GM12875 (cell line): ENCODE results near the gene TPRG1.

Source experiments
- H3K4me3 ChIP-seq: one replicate; pipeline ENCODE4 v1.5.1; 2011; ENCODE audit warnings: low read depth, low read length, control low read depth
- TF ChIP-seq, protein P1 (sequence below): IDR thresholded peaks from 2 replicates; pipeline ENCODE4 v1.5.1; 2011; ENCODE audit warnings: low read depth, mild to moderate bottlenecking, control low read depth, inconsistent platforms, low read length, moderate library complexity, borderline replicate concordance; ENCODE audit not compliant: insufficient read depth

The TPRG1 gene, protein sequence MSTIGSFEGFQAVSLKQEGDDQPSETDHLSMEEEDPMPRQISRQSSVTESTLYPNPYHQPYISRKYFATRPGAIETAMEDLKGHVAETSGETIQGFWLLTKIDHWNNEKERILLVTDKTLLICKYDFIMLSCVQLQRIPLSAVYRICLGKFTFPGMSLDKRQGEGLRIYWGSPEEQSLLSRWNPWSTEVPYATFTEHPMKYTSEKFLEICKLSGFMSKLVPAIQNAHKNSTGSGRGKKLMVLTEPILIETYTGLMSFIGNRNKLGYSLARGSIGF

DNA sequence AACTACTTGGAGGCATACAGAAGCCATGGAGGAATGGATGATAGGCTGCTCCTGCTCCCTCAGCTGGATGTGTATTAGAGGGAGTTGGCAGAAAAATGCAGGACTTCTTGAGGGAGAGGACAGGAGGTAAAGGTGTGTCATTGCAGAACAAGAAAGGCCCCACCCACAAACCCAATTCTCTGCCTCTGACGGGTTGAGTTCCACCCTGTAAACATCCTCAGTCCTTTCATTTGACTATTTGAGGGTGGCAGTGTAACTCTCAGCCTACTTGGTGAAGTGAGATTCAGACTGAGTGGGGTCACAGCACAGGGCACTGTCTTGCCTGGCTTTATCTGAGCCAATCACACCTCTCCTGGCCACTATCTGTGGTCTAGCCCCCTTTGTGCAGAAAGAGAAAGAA is at the start of gene TPRG1:
Gene TPRG1, plus strand, starts transcription at position 265 of the 400 bp plus-strand sequence. CDS start 35,414 bp downstream, outside the sequence.
- no peak within 1 kb of the TSS for H3K4me3 ChIP-seq
- TF ChIP-seq, protein P1, sequence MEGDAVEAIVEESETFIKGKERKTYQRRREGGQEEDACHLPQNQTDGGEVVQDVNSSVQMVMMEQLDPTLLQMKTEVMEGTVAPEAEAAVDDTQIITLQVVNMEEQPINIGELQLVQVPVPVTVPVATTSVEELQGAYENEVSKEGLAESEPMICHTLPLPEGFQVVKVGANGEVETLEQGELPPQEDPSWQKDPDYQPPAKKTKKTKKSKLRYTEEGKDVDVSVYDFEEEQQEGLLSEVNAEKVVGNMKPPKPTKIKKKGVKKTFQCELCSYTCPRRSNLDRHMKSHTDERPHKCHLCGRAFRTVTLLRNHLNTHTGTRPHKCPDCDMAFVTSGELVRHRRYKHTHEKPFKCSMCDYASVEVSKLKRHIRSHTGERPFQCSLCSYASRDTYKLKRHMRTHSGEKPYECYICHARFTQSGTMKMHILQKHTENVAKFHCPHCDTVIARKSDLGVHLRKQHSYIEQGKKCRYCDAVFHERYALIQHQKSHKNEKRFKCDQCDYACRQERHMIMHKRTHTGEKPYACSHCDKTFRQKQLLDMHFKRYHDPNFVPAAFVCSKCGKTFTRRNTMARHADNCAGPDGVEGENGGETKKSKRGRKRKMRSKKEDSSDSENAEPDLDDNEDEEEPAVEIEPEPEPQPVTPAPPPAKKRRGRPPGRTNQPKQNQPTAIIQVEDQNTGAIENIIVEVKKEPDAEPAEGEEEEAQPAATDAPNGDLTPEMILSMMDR: no peak

DNA sequence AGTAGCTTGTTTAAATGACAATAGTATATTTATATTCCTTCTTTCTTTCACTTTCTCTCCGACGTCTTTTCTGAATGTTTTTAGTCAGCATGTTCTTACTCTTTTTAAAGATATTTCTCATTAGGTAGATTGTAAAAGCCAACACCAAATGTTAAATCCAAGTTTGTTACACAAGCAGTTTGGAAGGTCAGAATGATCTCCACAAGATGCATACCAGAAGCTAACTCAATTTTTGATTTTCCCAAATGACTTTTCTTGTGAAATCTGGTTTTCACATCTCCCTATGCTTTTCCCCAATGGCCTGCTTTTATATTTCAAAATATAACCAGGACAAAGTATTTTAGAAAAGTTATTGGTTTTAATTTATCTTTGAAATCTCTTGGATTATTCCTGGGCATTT is 49.7 kb upstream of the TPRG1 start:
- H3K4me3 ChIP-seq: no peak overlapping the region
- TF ChIP-seq, protein P1: no peak

DNA sequence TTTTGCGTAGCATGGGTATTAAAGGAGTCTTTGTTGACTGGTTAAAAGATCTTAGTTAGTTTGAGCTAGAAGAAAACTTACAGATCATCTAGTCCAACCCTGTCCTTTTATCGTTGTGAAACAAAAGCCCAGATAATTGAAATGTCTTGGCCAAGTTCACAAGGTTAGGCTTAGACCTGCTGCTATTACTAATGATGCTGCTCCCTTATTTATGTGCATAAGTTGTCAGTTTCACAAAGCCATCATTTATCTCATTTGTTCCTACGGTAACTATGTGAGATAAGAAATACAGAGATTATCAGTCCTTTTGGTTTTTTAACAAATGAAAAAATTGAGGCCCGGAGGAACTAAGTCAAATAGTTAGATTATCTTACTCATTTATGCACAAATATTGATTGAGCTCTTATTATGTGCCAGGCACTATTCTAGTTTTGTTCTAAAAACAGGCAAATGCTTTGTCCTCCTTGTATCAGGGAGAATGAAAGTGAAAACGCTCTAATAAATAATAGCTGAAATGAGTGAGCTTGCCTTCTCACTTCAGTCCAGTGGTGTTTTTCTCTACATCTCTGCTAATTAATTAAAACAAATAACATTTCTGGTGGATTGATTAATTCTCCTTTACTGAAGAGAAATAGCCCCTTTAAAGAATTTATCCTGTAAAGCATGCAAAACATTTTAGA is 49.1 kb upstream of the TPRG1 start:
- H3K4me3 ChIP-seq: no peak overlapping the region
- TF ChIP-seq, protein P1: no peak

DNA sequence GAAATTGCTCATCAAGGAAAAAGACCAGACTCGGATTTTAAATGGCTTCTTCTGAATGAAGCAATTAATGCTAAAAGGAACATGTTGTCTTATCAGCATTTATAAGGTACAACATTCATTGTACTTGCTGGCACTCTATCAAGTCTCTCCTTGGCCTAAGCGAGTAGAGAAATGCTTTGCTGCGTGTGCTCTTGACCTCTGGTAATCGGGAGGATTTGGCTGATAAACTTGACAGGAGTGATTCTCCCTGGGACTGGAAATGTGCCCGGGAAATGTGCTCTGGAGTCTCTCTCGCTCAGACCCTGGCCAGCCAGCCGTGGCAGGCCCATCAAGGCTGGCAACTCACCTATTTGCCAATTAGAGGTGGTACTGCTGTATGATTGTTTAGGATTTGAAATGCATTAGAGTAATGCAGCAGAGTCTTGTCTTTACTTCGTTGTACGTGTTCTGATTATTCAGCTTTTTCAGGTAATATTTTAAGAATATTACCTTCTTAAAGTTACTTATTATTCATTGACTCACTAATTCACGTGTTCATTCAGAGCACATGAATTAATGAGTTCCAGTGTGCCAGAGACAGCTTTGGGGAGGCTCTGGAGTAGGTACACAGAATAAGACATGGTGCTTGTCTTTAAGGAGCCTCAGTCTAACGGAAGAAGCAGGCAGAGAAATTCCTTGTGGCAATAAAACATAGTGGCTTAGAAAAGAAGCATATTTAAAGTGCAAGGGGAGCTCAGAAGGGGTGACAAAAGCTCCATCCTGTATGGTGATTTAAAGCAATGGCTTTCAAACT is 48.0 kb upstream of the TPRG1 start:
- H3K4me3 ChIP-seq: no peak overlapping the region
- TF ChIP-seq, protein P1: no peak

DNA sequence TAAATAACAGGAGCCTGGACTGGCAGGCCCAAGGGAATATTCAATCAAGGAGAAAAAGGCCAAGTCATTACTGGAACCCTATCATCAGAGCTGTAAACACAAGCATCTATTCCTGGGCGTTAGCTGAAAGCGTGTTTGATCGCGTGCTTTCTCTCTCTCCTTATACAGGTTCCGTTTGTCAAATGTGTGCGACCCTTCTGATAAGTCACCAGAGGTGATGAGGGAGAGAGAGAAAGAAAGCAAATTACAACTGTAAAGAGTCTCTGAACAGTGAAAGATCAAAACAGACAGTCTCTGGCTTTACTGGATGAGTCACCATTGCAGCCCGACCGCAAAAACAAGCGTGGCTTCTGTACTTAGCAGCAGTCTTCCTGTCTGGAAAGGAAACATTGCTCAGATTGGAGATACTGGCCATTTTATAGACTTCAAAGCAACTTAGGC is 39.5 kb upstream of the TPRG1 start:
- TF ChIP-seq, protein P1: no peak
- H3K4me3 ChIP-seq: no peak overlapping the region

DNA sequence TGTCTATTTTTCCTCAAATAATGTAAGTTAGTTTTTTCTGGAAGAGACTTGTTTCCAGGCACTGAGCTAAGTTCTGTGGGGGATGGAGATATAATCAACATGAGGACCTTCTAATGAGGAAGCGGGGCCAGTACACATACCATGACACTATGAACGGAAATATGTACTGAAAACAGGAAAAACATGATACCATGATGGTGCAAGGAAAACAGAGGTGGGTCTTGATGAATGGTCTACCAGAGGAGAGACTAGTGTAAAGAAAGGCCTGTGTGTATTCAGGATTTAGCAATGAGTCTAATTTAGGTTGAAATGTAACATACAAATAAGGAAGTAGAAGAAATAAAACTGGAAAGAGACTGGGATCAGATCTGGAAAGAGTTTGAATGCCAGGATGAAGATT is 38.9 kb upstream of the TPRG1 start:
- no peak overlapping the region for H3K4me3 ChIP-seq
- TF ChIP-seq, protein P1: no peak
